Measurements from ENCODE around the gene TFAP2A.
A peak's percentile ranks its signal among the peaks of the same experiment; 100 is the strongest.

DNA sequence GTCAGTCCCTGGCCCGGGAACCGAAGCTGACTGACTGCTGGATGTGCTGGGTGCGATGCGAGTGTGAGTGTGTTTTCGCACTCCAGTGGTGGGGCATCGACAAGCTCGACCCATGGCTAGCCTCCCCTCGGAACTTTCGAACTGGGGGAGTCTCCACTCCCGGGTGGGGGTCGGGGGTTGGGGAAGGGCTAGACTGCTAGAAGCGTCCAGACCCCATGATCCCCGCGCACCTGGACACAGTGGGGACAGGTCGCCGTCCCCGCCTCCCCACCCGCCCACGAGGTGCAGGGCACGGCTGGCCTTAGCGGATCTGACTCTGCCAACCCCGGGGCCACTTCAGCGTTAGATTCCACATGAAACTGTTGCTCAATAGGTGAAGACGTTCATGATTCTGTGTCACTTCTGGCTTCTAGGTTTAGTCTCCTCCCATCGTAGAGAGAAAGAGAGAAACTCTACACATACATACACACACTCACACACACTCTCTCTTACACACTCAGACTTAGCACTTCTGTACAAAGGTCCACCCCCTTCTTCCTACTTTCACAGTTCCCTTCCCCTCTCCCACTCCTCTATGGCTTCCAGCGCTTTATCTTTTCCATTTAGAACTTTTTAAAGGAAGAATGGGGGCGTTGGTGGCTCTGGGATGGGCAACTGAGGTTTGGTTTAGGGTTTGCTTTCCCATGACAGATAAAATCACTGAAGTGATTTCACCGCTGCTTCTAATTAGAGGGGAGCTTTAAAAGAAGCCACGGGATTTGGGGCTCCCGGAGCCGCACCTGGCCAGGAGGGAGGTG lies 5.1 kb upstream of the TFAP2A start:
- TF ChIP-seq, protein P1, sequence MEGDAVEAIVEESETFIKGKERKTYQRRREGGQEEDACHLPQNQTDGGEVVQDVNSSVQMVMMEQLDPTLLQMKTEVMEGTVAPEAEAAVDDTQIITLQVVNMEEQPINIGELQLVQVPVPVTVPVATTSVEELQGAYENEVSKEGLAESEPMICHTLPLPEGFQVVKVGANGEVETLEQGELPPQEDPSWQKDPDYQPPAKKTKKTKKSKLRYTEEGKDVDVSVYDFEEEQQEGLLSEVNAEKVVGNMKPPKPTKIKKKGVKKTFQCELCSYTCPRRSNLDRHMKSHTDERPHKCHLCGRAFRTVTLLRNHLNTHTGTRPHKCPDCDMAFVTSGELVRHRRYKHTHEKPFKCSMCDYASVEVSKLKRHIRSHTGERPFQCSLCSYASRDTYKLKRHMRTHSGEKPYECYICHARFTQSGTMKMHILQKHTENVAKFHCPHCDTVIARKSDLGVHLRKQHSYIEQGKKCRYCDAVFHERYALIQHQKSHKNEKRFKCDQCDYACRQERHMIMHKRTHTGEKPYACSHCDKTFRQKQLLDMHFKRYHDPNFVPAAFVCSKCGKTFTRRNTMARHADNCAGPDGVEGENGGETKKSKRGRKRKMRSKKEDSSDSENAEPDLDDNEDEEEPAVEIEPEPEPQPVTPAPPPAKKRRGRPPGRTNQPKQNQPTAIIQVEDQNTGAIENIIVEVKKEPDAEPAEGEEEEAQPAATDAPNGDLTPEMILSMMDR (conservative IDR thresholded peaks at IDR 0.05 in 1 of 2, IDR thresholded peaks at IDR 0.05 in 1 of 2; ENCODE audit: low read depth in 1 of 2, low read length in 2 of 2): no peak
- peak; percentile 31 for TF ChIP-seq EZH2 (IDR thresholded peaks at IDR 0.05; ENCODE audit: low read length, missing control alignments)

Data from fibroblast of lung (primary cell).